Testis (tissue), 3 donors: ENCODE data around the gene NBPF20. TPM values are rescaled to one million over a fixed set of nuclear protein-coding genes. Genes with fewer than 3 reads are reported as not detected.
A peak's percentile ranks its signal among the peaks of the same experiment; 100 is the strongest.
"Not testable (repeated sequence)": the region's sequence is repeated elsewhere in the genome, so short reads cannot be mapped to it uniquely, and the experiment has no call there.

Experiments used
- DNase-seq: peaks from one replicate; pipeline ENCODE4 v3.0.0-alpha.2; 2019
- H3K27ac ChIP-seq, 2 donors: fragments of 200-600 bp; sonication (generic); one replicate each; pipeline ENCODE4 v1.5.1; 2019
- H3K27me3 ChIP-seq: fragments of 200-600 bp; sonication (generic); one replicate; pipeline ENCODE4 v1.5.1; 2019
- H3K36me3 ChIP-seq: fragments of 200-600 bp; sonication (generic); one replicate; pipeline ENCODE4 v1.5.1; 2017; ENCODE audit warnings: low read depth; ENCODE audit errors: missing control alignments
- H3K4me1 ChIP-seq: fragments of 200-600 bp; sonication (generic); one replicate; pipeline ENCODE4 v1.5.1; 2019
- H3K4me3 ChIP-seq, 2 donors: fragments of 200-600 bp; sonication (generic); one replicate each; pipeline ENCODE4 v1.5.1; 2017 to 2019
- H3K9me3 ChIP-seq: fragments of 200-600 bp; sonication (generic); one replicate; pipeline ENCODE4 v1.5.1; 2017
- WGBS, 2 donors: methylation state at CpG; one replicate each; pipeline ENCODE4 v1.1.5; 2018; 5-methylcytosine and 5-hydroxymethylcytosine counted together
- intact Hi-C: fragments of 100-400 bp; cut with DNase I; formaldehyde crosslinking; loops from one replicate; pipeline ENCODE4 v1.15.1; 2023; ENCODE audit warnings: low total_unique reads
- polyA plus RNA-seq: library from polyadenylated mRNA; stranded (reverse); fragments of 350-450 nt; fragmentation: Illumina TruSeq; extraction: RNeasy Lipid Tissue Mini Kit (QIAGEN cat#74804); gene quantifications from one replicate; pipeline ENCODE4 v1.2.3, GENCODE V29; 2014; ENCODE audit warnings: low read depth, low replicate concordance; ENCODE audit not compliant: insufficient read depth
- total RNA-seq, 2 donors: library from RNA; depleted of rRNA; stranded (reverse); fragments of >200 nt; gene quantifications; one replicate each; pipeline ENCODE4 v1.2.3, GENCODE V29; 2016

NBPF20 gene
- total and polyA plus RNA-seq, 3 donors from 2014 or later: 2.7 to 8.4 (median 6.9) TPM

DNA sequence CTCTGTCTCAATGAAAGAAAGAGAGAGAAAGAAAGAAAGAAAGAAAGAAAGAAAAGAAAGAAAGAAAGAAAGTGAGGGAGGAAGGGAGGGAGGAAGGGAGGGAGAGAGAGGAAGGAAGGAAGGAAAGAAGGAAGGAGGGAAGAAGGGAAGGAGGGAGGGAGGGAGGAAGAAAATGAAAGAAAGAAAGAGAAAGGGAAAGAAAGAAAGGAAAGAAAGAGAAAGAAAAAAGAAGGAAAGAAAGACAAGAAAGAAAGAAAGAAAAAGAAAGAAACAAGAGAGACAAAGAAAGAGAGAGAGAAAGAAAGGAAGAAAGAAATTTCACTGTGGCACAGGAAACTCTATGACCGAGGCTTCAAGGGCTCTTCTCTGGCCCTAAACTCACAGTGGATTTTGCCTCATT, 33.7 kb upstream of the NBPF20 start:
- H3K36me3 ChIP-seq, DNase-seq, H3K4me3 ChIP-seq, H3K27ac ChIP-seq, H3K27me3 ChIP-seq, H3K9me3 ChIP-seq, H3K4me1 ChIP-seq, intact Hi-C loops: not testable (repeated sequence)
- 50% methylated on average over 1 of the region's 1 CpG; no CpG with 5 or more reads in 1 of the 2 donors for WGBS, 2 donors

DNA sequence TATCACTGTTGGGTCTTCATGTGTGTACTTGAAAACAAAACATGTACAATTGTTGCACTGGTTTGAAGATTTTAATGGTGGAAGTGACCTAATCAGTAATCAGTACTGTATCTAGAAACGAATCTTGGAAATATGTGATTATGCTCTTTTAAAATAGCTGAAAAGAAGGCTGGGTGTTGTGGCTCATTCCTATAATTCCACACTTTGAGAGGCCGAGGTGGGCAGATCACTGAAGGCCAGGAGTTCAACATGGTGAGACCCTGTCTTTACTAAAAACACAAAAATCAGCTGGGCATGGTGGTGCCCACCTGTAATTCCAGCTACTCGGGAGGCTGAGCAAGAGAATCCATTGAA, 29.4 kb upstream of the NBPF20 start:
- intact Hi-C loops, DNase-seq, H3K4me1 ChIP-seq, H3K36me3 ChIP-seq, H3K4me3 ChIP-seq, H3K9me3 ChIP-seq, H3K27me3 ChIP-seq, H3K27ac ChIP-seq: not testable (repeated sequence)
- WGBS, 2 donors: 31 to 47% methylated on average over 2 of the region's 3 CpGs

DNA sequence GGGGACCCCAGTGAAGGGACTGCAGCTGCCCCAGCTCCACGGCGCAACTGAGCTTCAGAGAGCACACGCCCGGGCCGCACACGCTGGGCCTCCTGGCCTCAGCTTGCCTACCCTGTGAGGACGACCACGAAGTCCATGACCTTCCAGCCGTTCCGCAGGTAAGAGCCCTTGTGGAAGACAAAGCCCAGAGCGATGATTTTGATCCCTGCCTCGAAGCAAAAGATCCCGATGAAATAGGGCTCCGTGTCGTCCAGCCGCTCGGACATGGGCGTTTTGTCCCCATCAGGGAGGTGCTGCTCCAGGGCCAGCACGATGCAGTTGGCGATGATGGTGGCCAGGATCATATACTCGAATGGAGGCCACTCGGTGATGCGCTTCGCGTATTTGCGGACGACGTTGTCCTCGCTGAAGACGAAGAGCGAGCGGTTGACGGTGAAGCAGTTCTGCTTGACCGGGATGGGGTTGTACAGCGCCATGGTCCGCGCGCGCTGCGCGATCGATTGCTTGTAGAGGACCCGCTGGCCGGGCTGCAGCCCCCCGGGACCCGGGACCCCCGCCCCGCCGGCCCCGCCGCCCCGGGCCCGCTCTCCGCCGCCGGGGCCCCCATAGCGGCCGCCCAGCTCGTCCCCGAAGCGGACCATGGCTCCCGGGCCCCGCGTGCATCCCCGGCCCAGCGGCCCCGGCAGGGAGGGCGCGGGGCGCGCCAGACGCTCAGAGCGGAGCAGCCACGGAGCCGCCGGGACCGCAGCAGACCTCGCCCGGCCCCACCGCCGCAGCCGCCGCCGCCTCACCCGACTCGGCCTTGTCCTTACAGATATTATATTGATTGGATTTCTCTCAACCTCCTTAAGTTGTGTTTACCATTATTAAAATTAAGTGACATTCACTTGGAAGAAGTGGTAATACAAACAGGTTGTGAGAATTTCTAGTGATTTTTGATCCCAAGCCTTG, 28.7 kb upstream of the NBPF20 start:
- H3K36me3 ChIP-seq, H3K27me3 ChIP-seq, DNase-seq, H3K4me1 ChIP-seq, H3K9me3 ChIP-seq, H3K27ac ChIP-seq, H3K4me3 ChIP-seq, intact Hi-C loops: not testable (repeated sequence)
- WGBS, 2 donors: 9 to 12% methylated on average over 28 to 61 of the region's 86 CpGs

DNA sequence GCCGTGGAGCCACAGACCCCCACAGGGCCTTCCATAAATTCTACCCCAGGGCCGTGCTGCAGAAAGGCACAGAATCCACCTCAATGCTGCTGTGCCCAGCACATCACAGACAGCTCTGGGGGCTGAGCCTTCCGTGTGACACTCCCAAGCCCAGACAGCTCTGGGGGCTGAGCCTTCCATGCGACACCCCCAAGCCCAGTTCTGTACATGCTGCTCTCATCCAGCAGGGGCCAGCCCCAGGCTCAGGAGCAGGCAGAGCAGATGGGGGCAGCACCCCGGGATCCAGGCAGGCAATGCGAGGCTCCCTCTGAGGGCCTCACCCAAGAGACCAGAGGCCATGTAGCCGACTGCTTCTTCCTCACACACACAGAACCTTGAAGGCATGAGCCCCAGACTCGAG, 27.1 kb upstream of the NBPF20 start:
- H3K4me1 ChIP-seq, H3K27ac ChIP-seq, intact Hi-C loops, H3K36me3 ChIP-seq, H3K27me3 ChIP-seq, H3K4me3 ChIP-seq, H3K9me3 ChIP-seq, DNase-seq: not testable (repeated sequence)
- WGBS, 2 donors: no CpG with 5 or more reads among the region's 8 CpGs

DNA sequence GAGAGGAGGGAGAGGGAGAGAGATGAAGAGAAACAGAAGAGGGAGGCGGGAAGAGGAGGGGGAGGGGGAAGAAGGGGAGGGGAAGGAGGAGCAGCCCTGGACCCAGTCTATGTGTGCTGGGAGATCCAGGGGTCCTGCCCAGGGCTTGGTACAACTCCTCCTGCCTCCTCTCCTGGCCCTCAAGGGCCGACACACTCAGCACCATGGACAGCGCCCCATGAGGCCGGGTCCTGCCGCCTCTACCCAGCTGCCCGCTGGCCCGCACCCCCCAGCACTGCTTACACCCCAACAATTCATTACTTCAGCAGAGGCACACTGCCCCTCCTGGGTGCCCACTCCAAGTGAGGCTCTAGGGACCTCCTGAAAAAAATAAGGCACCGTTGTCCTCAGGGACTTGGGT, 26.5 kb upstream of the NBPF20 start:
- WGBS, 2 donors: 18 to 33% methylated on average over 2 to 7 of the region's 8 CpGs
- H3K4me1 ChIP-seq, H3K27me3 ChIP-seq, H3K4me3 ChIP-seq, H3K27ac ChIP-seq, H3K9me3 ChIP-seq, intact Hi-C loops, H3K36me3 ChIP-seq: not testable (repeated sequence)
- DNase-seq: peak; percentile 19

DNA sequence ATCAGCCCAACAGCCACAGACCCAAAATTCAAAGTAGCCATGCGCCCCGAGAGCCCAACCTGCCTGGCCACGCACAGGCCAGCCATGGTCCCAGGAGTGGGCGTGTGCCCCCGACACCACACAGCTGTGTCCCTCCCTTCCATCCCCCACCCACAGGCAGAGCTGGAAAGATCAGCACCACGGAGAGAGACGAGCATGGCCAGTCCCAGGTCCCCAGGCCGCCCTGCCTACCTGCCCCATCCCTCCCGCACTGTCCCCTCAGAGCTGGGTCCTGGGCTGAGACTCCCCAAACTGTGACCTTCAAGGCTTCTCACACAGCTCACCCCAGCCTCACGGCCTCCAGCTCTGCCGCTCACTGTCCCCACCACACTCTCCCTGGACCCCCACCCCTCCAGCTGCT, 19.8 kb upstream of the NBPF20 start:
- WGBS, 2 donors: 38 to 69% methylated on average over 4 to 8 of the region's 11 CpGs
- DNase-seq, H3K9me3 ChIP-seq, intact Hi-C loops, H3K27ac ChIP-seq, H3K4me1 ChIP-seq, H3K4me3 ChIP-seq, H3K36me3 ChIP-seq, H3K27me3 ChIP-seq: not testable (repeated sequence)

DNA sequence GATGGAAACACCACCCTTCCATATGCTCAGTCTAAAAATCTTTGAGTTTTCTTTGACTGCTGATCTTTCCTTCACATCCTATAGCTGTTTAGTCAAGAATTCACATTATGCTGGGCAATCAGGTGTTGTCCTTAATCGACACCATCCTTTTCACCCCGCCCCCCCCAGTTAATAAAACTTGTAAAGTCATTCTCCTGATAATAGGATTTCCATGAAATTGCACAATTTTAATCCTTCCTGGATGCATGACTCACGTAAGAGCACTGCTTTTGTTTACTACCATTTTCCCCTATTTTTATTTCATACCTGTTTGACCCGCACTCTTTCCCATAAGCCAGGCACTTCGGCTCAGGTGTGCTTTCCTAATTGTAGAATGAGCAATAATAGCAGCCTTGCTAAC, 16.9 kb upstream of the NBPF20 start:
- WGBS, 2 donors: 82 to 89% methylated on average over 5 of the region's 5 CpGs
- H3K36me3 ChIP-seq, intact Hi-C loops: not testable (repeated sequence)

DNA sequence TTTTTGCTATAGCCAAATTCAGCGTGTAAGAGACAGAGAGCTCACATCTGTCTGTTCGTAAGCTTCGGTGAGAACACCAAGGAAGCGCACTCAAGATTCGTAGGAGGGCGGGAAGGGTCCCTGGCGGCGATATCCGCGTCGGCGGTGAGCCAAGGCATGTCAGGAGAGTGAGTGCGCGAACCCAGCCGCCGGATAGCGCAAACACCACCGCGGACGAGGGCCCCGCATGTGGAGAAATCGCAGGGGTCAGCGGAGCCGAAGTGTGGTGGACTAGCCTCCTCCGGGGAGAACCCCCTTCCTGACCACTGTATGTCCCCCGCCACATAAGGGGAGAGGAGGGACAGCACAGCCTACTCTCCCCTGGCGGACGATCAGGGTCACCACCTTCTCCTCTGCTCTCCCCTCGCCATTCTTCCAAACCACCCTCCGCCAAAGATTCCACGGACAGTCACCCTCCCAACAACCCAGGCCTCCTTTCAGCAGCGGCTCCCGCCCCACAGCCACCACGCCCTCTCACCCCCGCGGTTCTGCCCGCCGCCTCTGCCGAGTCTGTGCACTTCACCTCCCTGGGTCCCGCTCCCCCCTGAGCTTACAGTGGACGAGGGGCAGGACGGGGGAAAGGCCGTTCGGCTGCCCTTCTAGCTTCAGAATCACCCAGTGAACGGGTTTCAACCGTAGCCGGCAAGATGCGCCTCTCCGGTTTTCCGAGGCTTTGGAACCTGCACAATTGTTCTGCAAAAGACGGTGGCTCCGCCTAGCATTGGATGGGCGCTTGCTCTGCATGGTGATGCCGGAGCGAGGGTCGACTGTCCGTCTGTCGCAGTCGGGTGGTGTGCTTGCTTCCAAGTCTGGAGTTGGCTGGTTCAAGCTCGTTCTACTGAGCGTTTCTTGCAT, 6.2 kb upstream of the NBPF20 start:
- H3K27ac ChIP-seq, H3K27me3 ChIP-seq, H3K4me1 ChIP-seq, H3K36me3 ChIP-seq, intact Hi-C loops, H3K4me3 ChIP-seq, DNase-seq, H3K9me3 ChIP-seq: not testable (repeated sequence)
- 0 to 2% methylated on average over 1 to 43 of the region's 61 CpGs for WGBS, 2 donors

More for the DNA sequence above, 16.9 kb upstream of the NBPF20 start:
- not testable (repeated sequence) for DNase-seq, H3K27me3 ChIP-seq, H3K4me1 ChIP-seq, H3K9me3 ChIP-seq, H3K27ac ChIP-seq, H3K4me3 ChIP-seq

DNA sequence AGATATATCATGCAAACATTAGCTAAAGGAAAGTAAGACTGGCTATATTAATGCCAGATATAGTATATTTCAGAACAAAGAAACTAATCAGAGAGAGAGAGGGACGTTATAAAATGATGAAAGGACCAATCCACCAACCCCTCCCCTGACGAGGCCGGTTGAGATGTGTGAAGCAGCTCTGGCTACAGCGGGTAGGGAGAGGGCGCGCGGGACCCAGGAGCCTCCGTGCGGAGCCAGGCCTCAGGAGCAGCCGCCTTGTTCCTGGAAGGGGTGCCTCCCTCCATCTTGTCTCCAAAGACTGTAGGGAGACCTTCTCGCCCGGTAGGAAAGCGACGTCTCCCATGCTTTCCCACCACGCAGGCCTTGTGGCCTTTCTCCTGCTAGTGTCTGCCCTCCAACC, 5.4 kb upstream of the NBPF20 start:
- H3K9me3 ChIP-seq, H3K27me3 ChIP-seq, intact Hi-C loops, H3K4me3 ChIP-seq, H3K36me3 ChIP-seq, H3K27ac ChIP-seq, DNase-seq, H3K4me1 ChIP-seq: not testable (repeated sequence)
- WGBS, 2 donors: 9% methylated on average over 10 of the region's 15 CpGs

DNA sequence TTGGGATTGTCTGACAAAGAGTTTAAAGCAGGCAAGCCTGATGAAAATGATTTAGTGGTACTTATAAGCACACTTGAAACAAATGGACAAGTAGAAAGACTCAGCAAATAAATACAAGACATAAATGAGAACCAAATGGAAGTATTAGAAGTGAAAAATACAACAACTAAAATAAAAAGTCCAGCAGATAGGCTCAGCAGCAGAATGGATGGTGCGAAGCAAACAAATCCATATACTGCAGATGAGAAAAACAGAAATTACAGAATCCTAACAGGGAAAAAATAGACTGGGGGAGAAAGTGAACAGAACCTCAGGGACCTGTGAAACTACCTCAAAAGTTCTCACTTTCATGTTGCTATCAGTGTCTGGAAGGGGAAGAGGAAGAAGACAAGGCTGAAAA, 3.9 kb upstream of the NBPF20 start:
- not testable (repeated sequence) for H3K4me3 ChIP-seq, H3K27me3 ChIP-seq, DNase-seq

DNA sequence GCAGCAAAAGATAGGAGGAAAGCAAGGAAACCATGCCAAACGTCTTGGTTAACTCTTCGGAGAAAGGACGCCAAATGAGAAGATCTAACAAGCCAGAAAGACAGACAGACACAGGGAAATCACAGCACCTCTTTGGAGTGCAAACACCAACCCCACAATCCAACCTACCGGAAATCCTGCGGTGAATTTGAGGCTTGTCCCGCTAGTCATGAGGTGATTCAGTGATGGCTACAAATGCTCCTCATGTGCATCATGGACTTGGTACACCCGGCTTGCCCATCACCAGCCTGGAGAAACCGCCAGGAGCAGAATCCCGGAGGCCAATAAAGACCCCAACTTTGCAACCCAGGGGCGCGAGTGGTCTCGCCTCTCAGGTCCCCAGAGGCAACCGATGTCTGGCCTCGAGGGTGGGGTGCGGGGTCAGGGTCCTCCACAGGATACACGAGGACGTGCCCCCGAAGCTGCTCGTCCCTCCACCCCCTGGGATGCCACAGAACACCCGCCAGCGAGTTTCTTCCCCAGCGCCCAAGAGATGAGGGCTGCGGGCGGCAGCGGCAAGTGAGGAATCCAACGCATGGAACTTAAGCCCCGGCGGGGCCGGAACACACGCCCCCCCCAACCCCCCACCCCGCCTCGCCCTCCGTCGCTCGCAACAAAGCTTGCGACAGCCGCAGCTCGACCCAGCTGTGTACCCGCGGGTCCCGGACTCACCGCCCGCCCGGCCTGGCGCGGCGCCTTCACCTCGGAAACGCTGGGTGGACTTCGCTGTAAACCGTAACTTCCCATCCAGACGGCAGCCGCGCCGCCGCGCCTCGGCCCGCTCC, 579 bp downstream of the NBPF20 start:
- Histone ChIP-seq H3K4me3 (peak overlapping the region; percentile 61 to 78), H3K27ac (peak overlapping the region; percentile 3 to 59)
- intact Hi-C loops, H3K4me1 ChIP-seq, H3K27me3 ChIP-seq, H3K9me3 ChIP-seq, H3K36me3 ChIP-seq: not testable (repeated sequence)
- 2 to 3% methylated on average over 6 to 14 of the region's 59 CpGs for WGBS, 2 donors
- peak; percentile 16 for DNase-seq

More for the DNA sequence above, 3.9 kb upstream of the NBPF20 start:
- intact Hi-C loops, H3K27ac ChIP-seq, H3K4me1 ChIP-seq, H3K9me3 ChIP-seq, H3K36me3 ChIP-seq: not testable (repeated sequence)
- 89 to 95% methylated on average over 1 of the region's 1 CpG for WGBS, 2 donors
